HUDEP-2 (cell line): Measurements from ENCODE around the gene TM7SF2.
"Not testable (repeated sequence)": the region's sequence is repeated elsewhere in the genome, so short reads cannot be mapped to it uniquely, and the experiment has no call there.

ENCODE experiments used
- DNase-seq, 76 experiments: peaks; one replicate each; lab custom pipeline; 2025; ENCODE audit not compliant: unreplicated experiment in 76 of 76; lab: John Stamatoyannopoulos, UW

TM7SF2 gene

GRCh38 chr11:65113361-65113756 is 1.7 kb downstream of the TM7SF2 start:
- DNase-seq: peak in 32 of 76 experiments; percentile 9 to 58 (median 35)

GRCh38 chr11:65113839-65114238 is 2.2 kb downstream of the TM7SF2 start:
- DNase-seq: peak in 59 of 76 experiments; percentile 10 to 72 (median 42)

- no peak for DNase-seq
Measured at GRCh38 chr11:65114538-65115171, 3.0 kb downstream of the TM7SF2 start.

GRCh38 chr11:65115361-65116082 is 3.9 kb downstream of the TM7SF2 start:
- no peak for DNase-seq

GRCh38 chr11:65116370-65117205 is 4.9 kb downstream of the TM7SF2 start:
- peak in 37 of 76 experiments; percentile 7 to 56 (median 32) for DNase-seq

GRCh38 chr11:65117206-65118096 is 5.8 kb downstream of the TM7SF2 start, which contains the start of gene ZNHIT2:
TSS of gene ZNHIT2 (minus strand) at chr11:65117701. CDS start at chr11:65117653, 48 bp downstream.
- DNase-seq: peak in 75 of 76 experiments; percentile 37 to 99 (median 98)

GRCh38 chr11:65118097-65118837 is 6.6 kb downstream of the TM7SF2 start:
- DNase-seq: no peak

- not testable (repeated sequence) for DNase-seq
Measured at GRCh38 chr11:65118891-65119669, 7.4 kb downstream of the TM7SF2 start.

- DNase-seq: no peak
Measured at GRCh38 chr11:65119670-65119995, 8.0 kb downstream of the TM7SF2 start.

GRCh38 chr11:65120831-65121230 is 9.2 kb downstream of the TM7SF2 start:
- DNase-seq: no peak

GRCh38 chr11:65121447-65121864 is 9.8 kb downstream of the TM7SF2 start:
- DNase-seq: peak in 46 of 76 experiments; percentile 7 to 60 (median 30)

GRCh38 chr11:65121865-65122696 is 10.4 kb downstream of the TM7SF2 start, which contains the start of the genes FAU and MRPL49:
TSS of gene FAU (minus strand) at chr11:65122134. CDS start at chr11:65121813, 321 bp downstream.
TSS of gene MRPL49 (plus strand) at chr11:65122321. CDS start at chr11:65122347, 26 bp downstream.
- DNase-seq: peak in 75 of 76 experiments; percentile 52 to 99 (median 96)

- DNase-seq: peak in 1 of 76 experiments; percentile 3
Measured at GRCh38 chr11:65124480-65125196, 13.0 kb downstream of the TM7SF2 start.

GRCh38 chr11:65125197-65126056 is 13.8 kb downstream of the TM7SF2 start:
- DNase-seq: no peak

GRCh38 chr11:65126624-65127274 is 15.1 kb downstream of the TM7SF2 start:
- no peak for DNase-seq
